ENCODE results near the gene HAUS7.
A peak's percentile ranks its signal among the peaks of the same experiment; 100 is the strongest.

DNA sequence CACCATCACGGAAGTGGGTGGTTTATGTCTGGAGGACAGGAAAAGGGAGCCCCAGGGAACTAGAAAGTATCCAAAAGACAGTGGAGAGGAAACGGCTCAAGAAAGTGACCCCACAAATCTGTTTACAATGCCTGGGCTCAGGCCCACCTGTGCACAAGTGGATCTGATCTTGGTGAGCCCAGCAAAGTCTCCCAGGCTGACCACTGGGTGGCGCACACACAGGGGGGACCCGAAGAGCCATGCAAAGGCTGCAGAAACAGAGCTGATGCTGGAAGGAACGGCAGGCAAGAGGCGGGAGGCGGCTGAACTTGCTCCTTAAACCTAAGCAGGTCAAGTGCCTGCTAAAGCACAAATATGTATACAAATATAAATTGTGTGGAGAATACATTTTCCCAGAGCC lies 9.6 kb downstream of the HAUS7 start:
- TF ChIP-seq CTCF (IDR thresholded peaks at IDR 0.05) = 0 out of 2 replicates have a peak, but pooled peaks have one; percentile 21
- TF ChIP-seq, protein P1, sequence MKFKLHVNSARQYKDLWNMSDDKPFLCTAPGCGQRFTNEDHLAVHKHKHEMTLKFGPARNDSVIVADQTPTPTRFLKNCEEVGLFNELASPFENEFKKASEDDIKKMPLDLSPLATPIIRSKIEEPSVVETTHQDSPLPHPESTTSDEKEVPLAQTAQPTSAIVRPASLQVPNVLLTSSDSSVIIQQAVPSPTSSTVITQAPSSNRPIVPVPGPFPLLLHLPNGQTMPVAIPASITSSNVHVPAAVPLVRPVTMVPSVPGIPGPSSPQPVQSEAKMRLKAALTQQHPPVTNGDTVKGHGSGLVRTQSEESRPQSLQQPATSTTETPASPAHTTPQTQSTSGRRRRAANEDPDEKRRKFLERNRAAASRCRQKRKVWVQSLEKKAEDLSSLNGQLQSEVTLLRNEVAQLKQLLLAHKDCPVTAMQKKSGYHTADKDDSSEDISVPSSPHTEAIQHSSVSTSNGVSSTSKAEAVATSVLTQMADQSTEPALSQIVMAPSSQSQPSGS (CRISPR knock-in tag; IDR thresholded peaks at IDR 0.05; ENCODE audit: borderline replicate concordance, low read depth) = no peak
- TF ChIP-seq E2F1 (CRISPR knock-in tag; IDR thresholded peaks at IDR 0.05) = no peak
- no peak for TF ChIP-seq SP1 (CRISPR knock-in tag; conservative IDR thresholded peaks at IDR 0.05)
- TF ChIP-seq NFE2L1 (CRISPR knock-in tag; IDR thresholded peaks at IDR 0.05) = no peak
- TF ChIP-seq, protein P2, sequence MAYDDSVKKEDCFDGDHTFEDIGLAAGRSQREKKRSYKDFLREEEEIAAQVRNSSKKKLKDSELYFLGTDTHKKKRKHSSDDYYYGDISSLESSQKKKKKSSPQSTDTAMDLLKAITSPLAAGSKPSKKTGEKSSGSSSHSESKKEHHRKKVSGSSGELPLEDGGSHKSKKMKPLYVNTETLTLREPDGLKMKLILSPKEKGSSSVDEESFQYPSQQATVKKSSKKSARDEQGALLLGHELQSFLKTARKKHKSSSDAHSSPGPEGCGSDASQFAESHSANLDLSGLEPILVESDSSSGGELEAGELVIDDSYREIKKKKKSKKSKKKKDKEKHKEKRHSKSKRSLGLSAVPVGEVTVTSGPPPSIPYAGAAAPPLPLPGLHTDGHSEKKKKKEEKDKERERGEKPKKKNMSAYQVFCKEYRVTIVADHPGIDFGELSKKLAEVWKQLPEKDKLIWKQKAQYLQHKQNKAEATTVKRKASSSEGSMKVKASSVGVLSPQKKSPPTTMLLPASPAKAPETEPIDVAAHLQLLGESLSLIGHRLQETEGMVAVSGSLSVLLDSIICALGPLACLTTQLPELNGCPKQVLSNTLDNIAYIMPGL (CRISPR knock-in tag; IDR thresholded peaks at IDR 0.05) = no peak
- TF ChIP-seq ZNF232 (CRISPR knock-in tag; IDR thresholded peaks at IDR 0.05) = no peak
- TF ChIP-seq, protein P3, sequence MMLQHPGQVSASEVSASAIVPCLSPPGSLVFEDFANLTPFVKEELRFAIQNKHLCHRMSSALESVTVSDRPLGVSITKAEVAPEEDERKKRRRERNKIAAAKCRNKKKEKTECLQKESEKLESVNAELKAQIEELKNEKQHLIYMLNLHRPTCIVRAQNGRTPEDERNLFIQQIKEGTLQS (CRISPR knock-in tag; conservative IDR thresholded peaks at IDR 0.05) = no peak
- TF ChIP-seq, protein P4, sequence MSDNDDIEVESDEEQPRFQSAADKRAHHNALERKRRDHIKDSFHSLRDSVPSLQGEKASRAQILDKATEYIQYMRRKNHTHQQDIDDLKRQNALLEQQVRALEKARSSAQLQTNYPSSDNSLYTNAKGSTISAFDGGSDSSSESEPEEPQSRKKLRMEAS (CRISPR knock-in tag; IDR thresholded peaks at IDR 0.05) = no peak
- no peak for TF ChIP-seq RELA (CRISPR knock-in tag; IDR thresholded peaks at IDR 0.05; ENCODE audit: borderline replicate concordance)
- no peak for TF ChIP-seq TCF7 (CRISPR knock-in tag; IDR thresholded peaks at IDR 0.05; ENCODE audit: low read depth)
- TF ChIP-seq ETV6 (CRISPR knock-in tag; IDR thresholded peaks at IDR 0.05) = no peak
- TF ChIP-seq NFYB (CRISPR knock-in tag; conservative IDR thresholded peaks at IDR 0.05; ENCODE audit: low read depth) = no peak
- no peak for TF ChIP-seq CREB1 (CRISPR knock-in tag; IDR thresholded peaks at IDR 0.05)

Data from WTC11 (cell line).